NCI-H2029 (cell line): ENCODE measurements around the gene KIF7.
"Not testable (repeated sequence)": the region's sequence is repeated elsewhere in the genome, so short reads cannot be mapped to it uniquely, and the experiment has no call there.

Source experiments
- DNase-seq: peaks from one replicate; lab custom pipeline; 2025; lab: John Stamatoyannopoulos, UW

Gene KIF7

GRCh38 chr15:89616228-89616627 lies 39.0 kb downstream of the KIF7 start:
- DNase-seq: no peak

- no peak for DNase-seq
Measured at GRCh38 chr15:89615135-89615534, 40.1 kb downstream of the KIF7 start.

- DNase-seq: no peak
Measured at GRCh38 chr15:89614164-89614563, 41.1 kb downstream of the KIF7 start.

- DNase-seq: no peak
Measured at GRCh38 chr15:89613031-89613430, 42.2 kb downstream of the KIF7 start.

- DNase-seq: no peak
Measured at GRCh38 chr15:89611317-89611716, 44.0 kb downstream of the KIF7 start.

- DNase-seq: no peak
Measured at GRCh38 chr15:89599021-89599420, 56.2 kb downstream of the KIF7 start.

- DNase-seq: no peak
Measured at GRCh38 chr15:89593018-89593417, 62.2 kb downstream of the KIF7 start.

GRCh38 chr15:89591834-89592233 lies 63.4 kb downstream of the KIF7 start:
- DNase-seq: no peak

- DNase-seq: no peak
Measured at GRCh38 chr15:89587955-89588354, 67.3 kb downstream of the KIF7 start.

- no peak for DNase-seq
Measured at GRCh38 chr15:89586651-89587050, 68.6 kb downstream of the KIF7 start.

- not testable (repeated sequence) for DNase-seq
Measured at GRCh38 chr15:89580747-89581146, 74.5 kb downstream of the KIF7 start.

GRCh38 chr15:89578146-89578545 lies 77.1 kb downstream of the KIF7 start:
- no peak for DNase-seq
